Hepatocyte (in vitro differentiated cells): ENCODE data around the gene KNSTRN. TPM values are rescaled to one million over a fixed set of nuclear protein-coding genes. Genes with fewer than 3 reads are reported as not detected.

Experiments used
- DNase-seq: peaks from one replicate; pipeline ENCODE4 v3.0.0-alpha.2; 2016; ENCODE audit warnings: low spot score
- H2AFZ ChIP-seq: fragments of 200-600 bp; sonication (generic); 2 replicates; pipeline ENCODE4 v1.6.0; 2016; ENCODE audit warnings: antibody characterized with exemption, mild to moderate bottlenecking
- H3K27ac ChIP-seq: fragments of 200-600 bp; sonication (generic); 2 replicates; pipeline ENCODE4 v1.5.1; 2016; ENCODE audit warnings: mild to moderate bottlenecking
- H3K27me3 ChIP-seq: fragments of 200-600 bp; sonication (generic); 2 replicates; pipeline ENCODE4 v1.6.1; 2016
- H3K36me3 ChIP-seq: fragments of 200-600 bp; sonication (generic); replicated peaks from 2 replicates; pipeline ENCODE4 v1.5.1; 2016; ENCODE audit warnings: low read depth; ENCODE audit not compliant: insufficient read depth
- H3K4me1 ChIP-seq: fragments of 200-600 bp; sonication (generic); 2 replicates; pipeline ENCODE4 v1.5.1; 2016; ENCODE audit warnings: mild to moderate bottlenecking, moderate library complexity; ENCODE audit not compliant: insufficient read depth
- H3K4me2 ChIP-seq: fragments of 200-600 bp; sonication (generic); 2 replicates; pipeline ENCODE4 v1.6.0; 2016
- H3K4me3 ChIP-seq: fragments of 200-600 bp; sonication (generic); 2 replicates; pipeline ENCODE4 v1.5.1; 2016; ENCODE audit warnings: mild to moderate bottlenecking
- H3K79me2 ChIP-seq: fragments of 200-600 bp; sonication (generic); 2 replicates; pipeline ENCODE4 v1.6.0; 2017; ENCODE audit warnings: mild to moderate bottlenecking
- H3K9me2 ChIP-seq: fragments of 200-600 bp; sonication (generic); replicated peaks from 2 replicates; pipeline ENCODE4 v1.6.0; 2017; ENCODE audit warnings: mild to moderate bottlenecking; ENCODE audit not compliant: insufficient read depth
- H3K9me3 ChIP-seq: fragments of 200-600 bp; sonication (generic); 2 replicates; pipeline ENCODE4 v1.5.1; 2016; ENCODE audit warnings: low read depth, mild to moderate bottlenecking
- H4K20me1 ChIP-seq: fragments of 200-600 bp; sonication (generic); 2 replicates; pipeline ENCODE4 v1.6.0; 2016; ENCODE audit warnings: mild to moderate bottlenecking; ENCODE audit not compliant: insufficient read depth, poor library complexity, severe bottlenecking
- EZH2 ChIP-seq: fragments of 200-600 bp; sonication (generic); IDR thresholded peaks from 2 replicates; pipeline ENCODE4 v1.6.1; 2016; ENCODE audit warnings: antibody characterized with exemption, mild to moderate bottlenecking, borderline replicate concordance
- EZH2phosphoT487 ChIP-seq: fragments of 200-600 bp; sonication (generic); IDR thresholded peaks from one replicate; pipeline ENCODE4 v1.6.1; 2018; ENCODE audit warnings: antibody characterized with exemption, mild to moderate bottlenecking, low read depth, moderate library complexity; ENCODE audit not compliant: unreplicated experiment, severe bottlenecking
- WGBS: methylation state at CpG from one replicate; pipeline ENCODE4 v1.1.6; 2016; ENCODE audit warnings: low lambda C conversion rate; ENCODE audit errors: missing lambda C conversion rate; 5-methylcytosine and 5-hydroxymethylcytosine counted together
- polyA plus RNA-seq: library from polyadenylated mRNA; unstranded; fragments of >200 nt; fragmentation: Nextera tagmentation; extraction: Ambion mirVana; gene quantifications from 2 replicates; pipeline ENCODE4 v1.2.1, GENCODE V29; 2016
- total RNA-seq: library from RNA; depleted of rRNA; stranded (reverse); fragments of >200 nt; gene quantifications from 2 replicates; pipeline ENCODE4 v1.2.3, GENCODE V29; 2014
- TF ChIP-seq, protein P1 (sequence below): fragments of 200-600 bp; sonication (generic); IDR thresholded peaks from 2 replicates; pipeline ENCODE4 v1.5.1; 2016; ENCODE audit warnings: antibody characterized with exemption, mild to moderate bottlenecking; ENCODE audit not compliant: poor library complexity

Gene KNSTRN
- total and polyA plus RNA-seq, 2 experiments from 2014 or later: 14.0 to 24.0 TPM

DNA sequence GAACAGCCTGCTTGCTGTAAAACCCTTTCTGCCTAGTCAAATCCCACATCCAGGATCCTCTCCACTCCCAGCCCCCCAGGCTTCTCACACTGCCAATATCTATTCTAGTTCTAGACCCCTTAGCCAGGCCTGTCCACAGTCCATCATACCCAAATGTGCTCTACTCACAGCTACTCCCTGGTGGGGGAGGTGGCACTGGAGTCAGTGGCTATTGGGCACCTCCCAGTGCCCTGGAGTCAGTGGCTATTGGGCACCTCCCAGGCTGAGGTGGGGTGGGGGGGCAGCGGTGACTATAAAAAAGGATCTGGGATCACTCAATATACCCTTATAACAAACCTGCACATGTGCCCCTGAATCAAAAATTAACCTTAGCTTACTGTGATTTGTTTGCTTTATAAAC lies 25.3 kb upstream of the KNSTRN start:
- peaks cover 19% of the 10 kb centered on the region for H3K4me1 ChIP-seq
- H3K9me3 ChIP-seq: no peaks in the 10 kb centered on the region
- peak overlapping the region; percentile 95 for H3K4me2 ChIP-seq
- TF ChIP-seq EZH2 (no peak), EZH2phosphoT487 (no peak)
- TF ChIP-seq, protein P1, sequence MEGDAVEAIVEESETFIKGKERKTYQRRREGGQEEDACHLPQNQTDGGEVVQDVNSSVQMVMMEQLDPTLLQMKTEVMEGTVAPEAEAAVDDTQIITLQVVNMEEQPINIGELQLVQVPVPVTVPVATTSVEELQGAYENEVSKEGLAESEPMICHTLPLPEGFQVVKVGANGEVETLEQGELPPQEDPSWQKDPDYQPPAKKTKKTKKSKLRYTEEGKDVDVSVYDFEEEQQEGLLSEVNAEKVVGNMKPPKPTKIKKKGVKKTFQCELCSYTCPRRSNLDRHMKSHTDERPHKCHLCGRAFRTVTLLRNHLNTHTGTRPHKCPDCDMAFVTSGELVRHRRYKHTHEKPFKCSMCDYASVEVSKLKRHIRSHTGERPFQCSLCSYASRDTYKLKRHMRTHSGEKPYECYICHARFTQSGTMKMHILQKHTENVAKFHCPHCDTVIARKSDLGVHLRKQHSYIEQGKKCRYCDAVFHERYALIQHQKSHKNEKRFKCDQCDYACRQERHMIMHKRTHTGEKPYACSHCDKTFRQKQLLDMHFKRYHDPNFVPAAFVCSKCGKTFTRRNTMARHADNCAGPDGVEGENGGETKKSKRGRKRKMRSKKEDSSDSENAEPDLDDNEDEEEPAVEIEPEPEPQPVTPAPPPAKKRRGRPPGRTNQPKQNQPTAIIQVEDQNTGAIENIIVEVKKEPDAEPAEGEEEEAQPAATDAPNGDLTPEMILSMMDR: no peak
- H3K4me3 ChIP-seq: no peak overlapping the region
- no peaks in the 10 kb centered on the region for H4K20me1 ChIP-seq
- no peaks in the 10 kb centered on the region for H3K79me2 ChIP-seq
- DNase-seq: no peak
- 94% methylated on average over 1 of the region's 1 CpG for WGBS
- H3K27ac ChIP-seq: no peak overlapping the region
- H3K27me3 ChIP-seq: peaks cover 12% of the 10 kb centered on the region
- H3K9me2 ChIP-seq: no peaks in the 10 kb centered on the region
- H3K36me3 ChIP-seq: no peaks in the 10 kb centered on the region
- H2AFZ ChIP-seq: no peak overlapping the region

DNA sequence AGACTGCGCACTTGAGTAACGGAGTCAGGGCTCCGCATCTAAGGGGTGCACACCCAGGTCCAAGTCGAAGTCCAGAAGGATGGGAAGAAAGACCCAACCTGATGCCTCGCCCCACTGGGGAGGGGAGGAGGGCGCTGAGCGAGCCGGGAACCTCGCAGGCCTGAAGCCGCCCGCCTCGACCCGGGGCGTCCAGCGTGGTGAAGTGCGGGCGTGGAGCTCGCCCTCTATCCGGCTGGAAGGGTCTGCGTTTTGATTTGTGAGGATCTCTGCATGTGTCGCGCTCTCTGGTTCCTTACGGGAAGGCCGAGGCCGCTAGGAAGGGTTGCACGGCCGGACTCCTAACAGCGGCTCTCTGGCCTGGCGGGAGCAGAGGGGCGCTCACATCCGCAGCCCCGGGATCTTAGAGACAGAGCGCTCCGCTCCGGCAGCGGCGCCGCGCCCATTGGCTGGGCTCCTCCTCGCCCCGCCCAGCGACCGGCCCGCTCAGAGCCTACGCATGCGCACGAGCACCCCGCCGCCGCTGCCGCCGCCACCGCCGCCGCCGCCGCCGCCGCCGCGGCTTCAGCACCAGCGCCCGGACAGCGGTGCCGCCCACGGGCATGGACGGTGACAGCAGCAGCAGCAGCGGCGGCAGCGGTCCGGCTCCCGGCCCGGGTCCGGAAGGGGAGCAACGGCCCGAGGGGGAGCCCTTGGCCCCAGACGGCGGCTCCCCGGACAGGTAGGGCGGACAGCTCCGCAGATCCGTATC lies 24.6 kb upstream of the KNSTRN start, which contains the start of gene DISP2:
DISP2 (plus strand) TSS at position 497 of the 748 bp plus-strand sequence; CDS start at position 600, 103 bp downstream.
- H3K4me1 ChIP-seq: peaks cover 19% of the 10 kb centered on the region
- H3K27ac ChIP-seq: no peak within 1 kb of the TSS
- peak within 1 kb of the TSS; percentile 93 for H2AFZ ChIP-seq
- peaks cover 12% of the 10 kb centered on the region for H3K27me3 ChIP-seq
- no peaks in the 10 kb centered on the region for H3K36me3 ChIP-seq
- peak within 1 kb of the TSS; percentile 16 for H3K4me3 ChIP-seq
- no peaks in the 10 kb centered on the region for H4K20me1 ChIP-seq
- WGBS: 8% methylated on average over 46 of the region's 82 CpGs
- H3K9me2 ChIP-seq: no peaks in the 10 kb centered on the region
- DNase-seq: peak; percentile 96
- TF ChIP-seq EZH2: no peak
- no peak for TF ChIP-seq EZH2phosphoT487
- TF ChIP-seq, protein P1: no peak
- no peaks in the 10 kb centered on the region for H3K9me3 ChIP-seq
- no peaks in the 10 kb centered on the region for H3K79me2 ChIP-seq
- peak within 1 kb of the TSS; percentile 95 for H3K4me2 ChIP-seq

DNA sequence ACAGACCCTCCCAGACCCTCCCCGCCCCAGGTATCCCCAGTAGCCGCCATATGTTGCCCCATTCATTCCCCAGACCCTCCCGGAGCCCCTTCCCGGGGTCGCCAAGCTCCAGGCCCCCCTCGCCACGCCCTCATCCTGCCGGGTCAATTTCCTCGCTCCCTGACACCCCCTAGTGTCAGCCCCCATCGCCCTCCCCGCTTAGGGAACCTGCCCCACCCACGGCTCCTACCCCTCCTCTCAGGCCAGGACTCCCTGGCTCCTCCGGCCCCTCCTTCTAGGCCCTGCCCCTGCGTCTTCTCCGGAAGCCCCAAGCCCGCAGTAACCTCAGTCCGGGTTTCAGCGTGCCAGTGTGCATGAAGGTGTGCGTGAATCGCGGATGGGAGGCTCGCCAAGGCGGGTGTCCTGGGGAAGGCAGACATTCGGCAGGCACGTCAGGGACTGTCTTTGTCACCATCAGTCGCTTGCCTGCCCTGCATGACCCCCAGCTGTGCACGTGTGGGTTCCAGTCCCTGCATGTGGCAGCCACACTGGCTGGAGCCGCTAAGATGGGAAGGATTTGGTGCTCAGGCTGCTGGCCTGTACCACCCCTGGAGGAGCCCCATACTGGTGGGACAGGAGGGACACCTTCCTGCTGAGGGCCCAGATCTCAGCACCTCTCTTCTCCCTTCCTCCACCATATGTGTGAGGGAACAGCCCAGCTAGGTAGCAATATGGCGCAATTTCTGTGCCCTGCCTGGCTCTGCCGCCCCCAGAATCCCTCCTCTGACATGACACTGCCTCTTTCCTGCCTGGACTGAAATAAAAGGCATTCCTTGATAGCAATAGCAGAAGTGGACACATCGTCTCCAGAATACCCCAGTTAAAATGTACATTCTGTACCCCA lies 23.8 kb upstream of the KNSTRN start:
- no peak for TF ChIP-seq EZH2phosphoT487
- TF ChIP-seq EZH2: no peak
- TF ChIP-seq, protein P1: peak; percentile 2
- Histone ChIP-seq H3K9me2 (no peaks in the 10 kb centered on the region), H2AFZ (no peak overlapping the region), H3K36me3 (no peaks in the 10 kb centered on the region), H3K4me2 (peak overlapping the region; percentile 95), H3K4me3 (peak overlapping the region; percentile 16), H3K79me2 (no peaks in the 10 kb centered on the region), H3K27me3 (peaks cover 12% of the 10 kb centered on the region), H3K9me3 (no peaks in the 10 kb centered on the region), H4K20me1 (no peaks in the 10 kb centered on the region), H3K27ac (no peak overlapping the region), H3K4me1 (peaks cover 15% of the 10 kb centered on the region)
- 13% methylated on average over 23 of the region's 31 CpGs for WGBS
- DNase-seq: no peak
